CD4-positive, alpha-beta T cell treated with Interleukin-10 for 1 hour (primary cell): ENCODE results near the gene SUPT7L.
A peak's percentile ranks its signal among the peaks of the same experiment; 100 is the strongest.
"Not testable (repeated sequence)": the region's sequence is repeated elsewhere in the genome, so short reads cannot be mapped to it uniquely, and the experiment has no call there.

ENCODE experiments used
- DNase-seq: peaks from one replicate; pipeline ENCODE4 v3.0.0-alpha.2; 2020

The SUPT7L gene

GRCh38 chr2:27683390-27684071, 20.1 kb upstream of the SUPT7L start:
- peak; percentile 94 for DNase-seq

GRCh38 chr2:27682334-27682771, 18.9 kb upstream of the SUPT7L start:
- not testable (repeated sequence) for DNase-seq

GRCh38 chr2:27681841-27682240, 18.4 kb upstream of the SUPT7L start:
- DNase-seq, result no peak

- no peak for DNase-seq
Measured at GRCh38 chr2:27680571-27680970, 17.2 kb upstream of the SUPT7L start.

GRCh38 chr2:27672723-27673486, 9.5 kb upstream of the SUPT7L start:
- no peak for DNase-seq

GRCh38 chr2:27671235-27671634, 7.8 kb upstream of the SUPT7L start:
- DNase-seq, result no peak

GRCh38 chr2:27667446-27667845, 4.0 kb upstream of the SUPT7L start:
- DNase-seq, result no peak

- no peak for DNase-seq
Measured at GRCh38 chr2:27664622-27665363, 1.4 kb upstream of the SUPT7L start.

GRCh38 chr2:27664154-27664574, 750 bp upstream of the SUPT7L start:
- DNase-seq, result no peak

- no peak for DNase-seq
Measured at GRCh38 chr2:27661371-27661770, 2.0 kb downstream of the SUPT7L start.

GRCh38 chr2:27655155-27655951, 8.1 kb downstream of the SUPT7L start:
- DNase-seq, result no peak

GRCh38 chr2:27653397-27653796, 10.0 kb downstream of the SUPT7L start:
- DNase-seq, result no peak

- DNase-seq, result no peak
Measured at GRCh38 chr2:27652790-27653189, 10.6 kb downstream of the SUPT7L start.

- DNase-seq, result no peak
Measured at GRCh38 chr2:27652341-27652740, 11.1 kb downstream of the SUPT7L start.

- no peak for DNase-seq
Measured at GRCh38 chr2:27651056-27651455, 12.4 kb downstream of the SUPT7L start.

- no peak for DNase-seq
Measured at GRCh38 chr2:27647737-27648136, 15.7 kb downstream of the SUPT7L start.

GRCh38 chr2:27647289-27647688, 16.1 kb downstream of the SUPT7L start:
- DNase-seq, result no peak

GRCh38 chr2:27645197-27645596, 18.2 kb downstream of the SUPT7L start:
- no peak for DNase-seq

- DNase-seq, result no peak
Measured at GRCh38 chr2:27640722-27641245, 22.6 kb downstream of the SUPT7L start.

GRCh38 chr2:27638709-27639108, 24.7 kb downstream of the SUPT7L start:
- no peak for DNase-seq

- DNase-seq, result no peak
Measured at GRCh38 chr2:27638037-27638637, 25.3 kb downstream of the SUPT7L start.

- DNase-seq, result no peak
Measured at GRCh38 chr2:27636766-27637165, 26.6 kb downstream of the SUPT7L start.
